G401.6 (cell line): ENCODE measurements around the gene GOLGA8J.
"Not testable (repeated sequence)": the region's sequence is repeated elsewhere in the genome, so short reads cannot be mapped to it uniquely, and the experiment has no call there.

Experiments used
- FAIRE-seq: peaks from 2 replicates; lab custom pipeline; 2012; peaks lifted over from hg19 to GRCh38; lab: Jason Lieb, UNC

GOLGA8J gene

DNA sequence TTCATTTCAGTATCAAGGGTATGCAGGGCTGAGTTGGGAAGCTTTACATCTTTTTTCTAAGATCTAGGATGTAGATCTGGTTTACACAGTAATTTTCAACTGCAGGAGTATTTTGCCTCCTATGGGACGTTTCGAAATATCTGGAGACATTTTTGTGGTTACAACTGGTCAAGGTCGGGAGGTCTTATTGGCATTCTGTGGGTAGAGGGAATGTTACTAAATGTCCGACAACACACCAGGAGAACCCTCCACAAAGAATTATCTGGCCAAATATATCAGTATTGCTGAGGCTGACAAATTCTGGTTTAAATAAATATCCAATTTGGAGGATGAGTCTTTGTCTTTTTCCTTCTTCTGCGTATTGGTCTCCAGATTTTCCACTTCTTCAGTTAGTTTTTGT lies 1.9 kb upstream of the GOLGA8J start:
- FAIRE-seq = not testable (repeated sequence)

DNA sequence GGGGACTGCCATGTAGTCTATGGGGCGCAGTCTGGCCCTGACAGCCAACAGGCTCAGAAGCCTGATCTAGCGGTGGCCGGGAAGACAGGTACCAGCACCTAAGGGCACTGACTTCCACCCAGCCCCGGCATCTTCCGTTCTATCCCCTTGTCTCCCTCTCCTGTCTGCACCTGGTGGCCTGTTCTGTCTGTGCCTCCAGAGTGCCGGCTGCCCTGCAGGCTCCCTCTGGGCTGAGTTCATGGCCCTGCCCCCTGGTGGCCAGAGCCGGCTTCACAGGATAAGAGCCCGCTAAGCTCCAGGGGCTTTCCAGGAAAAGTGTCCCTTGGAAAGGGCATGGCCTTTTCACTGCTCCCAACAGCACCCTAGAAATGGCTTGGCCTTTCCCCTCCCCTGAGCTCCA lies 15.1 kb downstream of the GOLGA8J start:
- FAIRE-seq = not testable (repeated sequence)

DNA sequence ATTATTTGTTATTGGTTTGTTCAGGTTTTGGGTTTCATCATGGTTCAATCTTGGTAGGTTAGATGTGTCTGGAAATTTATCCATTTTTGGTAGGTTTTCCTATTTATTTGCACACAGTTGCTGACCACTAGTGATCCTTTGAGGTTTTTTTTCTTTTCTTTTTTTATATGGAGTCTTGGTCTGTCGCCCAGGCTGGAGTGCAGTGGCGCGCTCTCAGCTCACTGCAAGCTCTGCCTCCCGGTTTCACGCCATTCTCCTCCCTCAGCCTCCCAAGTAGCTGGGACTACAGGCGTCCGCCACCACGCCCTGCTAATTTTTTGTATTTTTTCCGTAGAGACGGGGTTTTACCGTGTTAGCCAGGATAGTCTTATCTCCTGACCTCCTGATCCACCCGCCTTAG lies 20.1 kb downstream of the GOLGA8J start:
- FAIRE-seq = not testable (repeated sequence)

DNA sequence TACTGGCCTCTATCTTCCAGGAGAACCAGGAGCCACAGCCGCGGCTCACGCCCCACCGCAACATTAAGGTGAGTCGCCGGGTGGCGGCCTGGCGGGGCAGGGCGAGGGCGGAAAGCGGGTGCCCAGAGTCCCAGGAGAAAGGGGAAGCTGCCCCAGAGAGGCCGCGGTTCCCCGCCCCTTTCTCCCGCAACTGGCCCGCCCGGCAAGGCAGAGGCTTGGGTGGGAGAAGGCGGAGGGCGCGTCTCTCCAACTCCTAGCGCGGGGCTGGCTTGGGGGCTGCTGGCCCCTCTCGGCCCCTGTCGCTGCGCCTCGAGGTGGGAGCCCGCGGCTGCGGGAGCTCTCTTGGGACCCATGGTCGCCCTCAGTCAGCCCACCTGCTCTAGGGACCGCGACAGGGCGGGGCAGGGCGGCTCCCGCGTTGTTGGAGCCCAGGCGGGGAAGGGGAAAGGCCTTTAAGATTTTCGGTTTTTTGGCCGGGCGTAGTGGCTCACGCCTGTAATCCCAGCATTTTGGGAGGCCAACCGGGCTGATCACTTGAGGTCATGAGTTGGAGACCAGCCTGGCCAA lies 21.3 kb downstream of the GOLGA8J start:
- not testable (repeated sequence) for FAIRE-seq

DNA sequence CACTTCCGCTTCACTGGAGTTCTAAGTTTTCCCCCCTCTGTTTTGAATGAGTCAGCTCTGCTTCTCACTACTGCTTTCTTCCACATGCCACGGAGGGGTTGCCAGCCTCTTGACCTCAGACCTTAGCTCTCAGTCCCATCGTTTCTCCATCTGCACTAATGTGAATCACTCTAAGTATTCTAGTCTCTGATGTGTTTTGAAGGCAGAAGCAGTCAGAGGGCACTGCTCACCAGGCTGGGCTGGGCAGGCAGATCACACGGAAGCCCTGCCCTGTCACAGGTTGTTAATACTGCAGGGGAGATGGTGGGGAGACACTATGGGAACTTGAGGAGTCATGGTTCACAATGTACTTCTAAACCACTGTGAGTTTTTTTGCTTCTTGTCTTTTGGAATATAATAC lies 27.8 kb downstream of the GOLGA8J start:
- not testable (repeated sequence) for FAIRE-seq

DNA sequence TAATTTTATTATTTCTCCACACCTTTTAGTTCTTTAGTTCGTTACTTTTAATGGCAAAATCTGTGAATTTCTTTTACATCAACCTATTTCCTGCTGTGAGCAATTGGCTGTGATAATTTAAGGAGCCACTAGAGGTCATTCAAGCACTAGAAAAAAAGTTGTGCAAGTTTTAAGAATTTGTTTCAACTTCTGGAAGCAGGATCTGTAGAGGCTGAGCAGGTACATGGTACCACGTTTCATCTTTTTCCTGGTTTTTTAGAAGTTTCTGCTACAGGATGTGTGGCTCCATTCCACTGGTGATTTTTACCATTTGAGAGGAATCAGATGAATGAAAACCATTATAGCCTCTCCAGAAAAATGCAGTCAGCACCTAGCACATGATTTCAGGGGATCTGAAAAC lies 47.3 kb downstream of the GOLGA8J start:
- FAIRE-seq = not testable (repeated sequence)

DNA sequence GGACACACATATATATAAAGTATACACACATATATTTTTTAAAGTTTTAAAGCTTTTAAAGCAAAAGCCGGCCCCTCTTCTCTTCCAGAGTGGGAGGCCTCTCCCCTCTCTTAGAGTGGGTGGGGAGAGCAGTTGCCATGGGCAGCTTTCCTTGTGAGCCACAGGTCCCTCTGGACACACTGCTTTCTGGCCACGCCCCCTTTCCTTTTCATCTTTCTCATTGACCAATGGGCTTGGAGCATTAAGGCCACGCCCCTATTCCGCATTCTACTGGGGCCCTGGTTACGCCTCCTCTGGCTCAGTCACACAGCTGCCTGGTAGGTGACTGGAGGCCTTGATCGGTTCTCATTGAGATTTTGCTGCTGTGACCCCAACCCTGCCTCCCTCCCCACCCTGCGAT lies 52.0 kb downstream of the GOLGA8J start, which contains the start of gene GOLGA8T:
Gene GOLGA8T, plus strand, starts transcription at position 301 of the 400 bp plus-strand sequence. Its CDS starts 98 bp downstream, at position 399.
- FAIRE-seq = not testable (repeated sequence)
